Activated T-cell treated with anti-CD3 and anti-CD28 coated beads, Interleukin-2, amount 50 U/mL, for 1 hour (primary cell): ENCODE results near the gene CREB1.
A peak's percentile ranks its signal among the peaks of the same experiment; 100 is the strongest.
"Not testable (repeated sequence)": the region's sequence is repeated elsewhere in the genome, so short reads cannot be mapped to it uniquely, and the experiment has no call there.

Source experiments
- DNase-seq: peaks from one replicate; pipeline ENCODE4 v3.0.0-alpha.2; 2020

CREB1 gene

GRCh38 chr2:207529330-207530159 lies at the start of gene CREB1:
Gene CREB1, plus strand, starts transcription at chr2:207529962. Its CDS starts 25,674 bp downstream, at chr2:207555636.
- DNase-seq: peak; percentile 100

- DNase-seq: no peak
These were observed 49.2 kb upstream of the CREB1 start for GRCh38 chr2:207480521-207481040.

- DNase-seq: no peak
These were observed 47.8 kb upstream of the CREB1 start for GRCh38 chr2:207481924-207482323.

- no peak for DNase-seq
These were observed 47.1 kb upstream of the CREB1 start for GRCh38 chr2:207482630-207483029.

GRCh38 chr2:207483066-207483465 lies 46.7 kb upstream of the CREB1 start:
- no peak for DNase-seq

- DNase-seq: no peak
These were observed 46.3 kb upstream of the CREB1 start for GRCh38 chr2:207483477-207483876.

GRCh38 chr2:207484444-207485391 lies 45.0 kb upstream of the CREB1 start:
- DNase-seq: no peak

- no peak for DNase-seq
These were observed 42.0 kb upstream of the CREB1 start for GRCh38 chr2:207487650-207488311.

GRCh38 chr2:207489251-207489650 lies 40.5 kb upstream of the CREB1 start:
- DNase-seq: no peak

- no peak for DNase-seq
These were observed 39.3 kb upstream of the CREB1 start for GRCh38 chr2:207490441-207490840.

- no peak for DNase-seq
These were observed 38.7 kb upstream of the CREB1 start for GRCh38 chr2:207491086-207491485.

GRCh38 chr2:207491956-207492355 lies 37.8 kb upstream of the CREB1 start:
- no peak for DNase-seq

- no peak for DNase-seq
These were observed 37.3 kb upstream of the CREB1 start for GRCh38 chr2:207492461-207492860.

GRCh38 chr2:207494137-207494536 lies 35.6 kb upstream of the CREB1 start:
- DNase-seq: no peak

- not testable (repeated sequence) for DNase-seq
These were observed 32.8 kb upstream of the CREB1 start for GRCh38 chr2:207496936-207497335.

- DNase-seq: no peak
These were observed 32.2 kb upstream of the CREB1 start for GRCh38 chr2:207497596-207497995.

GRCh38 chr2:207498427-207498826 lies 31.3 kb upstream of the CREB1 start:
- no peak for DNase-seq

- DNase-seq: no peak
These were observed 30.6 kb upstream of the CREB1 start for GRCh38 chr2:207499114-207499513.

GRCh38 chr2:207501802-207502576 lies 27.8 kb upstream of the CREB1 start:
- DNase-seq: no peak

GRCh38 chr2:207502577-207503198 lies 27.1 kb upstream of the CREB1 start:
- no peak for DNase-seq

GRCh38 chr2:207503234-207503633 lies 26.5 kb upstream of the CREB1 start:
- DNase-seq: no peak
